ENCODE results near the gene SLC25A27. TPM values are rescaled to one million over a fixed set of nuclear protein-coding genes. Genes with fewer than 3 reads are reported as not detected.

The SLC25A27 gene, protein sequence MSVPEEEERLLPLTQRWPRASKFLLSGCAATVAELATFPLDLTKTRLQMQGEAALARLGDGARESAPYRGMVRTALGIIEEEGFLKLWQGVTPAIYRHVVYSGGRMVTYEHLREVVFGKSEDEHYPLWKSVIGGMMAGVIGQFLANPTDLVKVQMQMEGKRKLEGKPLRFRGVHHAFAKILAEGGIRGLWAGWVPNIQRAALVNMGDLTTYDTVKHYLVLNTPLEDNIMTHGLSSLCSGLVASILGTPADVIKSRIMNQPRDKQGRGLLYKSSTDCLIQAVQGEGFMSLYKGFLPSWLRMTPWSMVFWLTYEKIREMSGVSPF
- 2.7 to 11.5 TPM (median 10.4 TPM) in 3 replicates for polyA plus RNA-seq
- 8.5 TPM for polyA plus RNA-seq (2011; ENCODE audit: low read depth)
- polyA plus RNA-seq (2011; cell fraction: cytosol; rRNA removed): 0.32 and 0.56 TPM in 2 replicates
- polyA plus RNA-seq (2011; cell fraction: nucleus; rRNA removed): 48.2 and 53.7 TPM in 2 replicates
- polyA plus RNA-seq (2012; ENCODE audit: low replicate concordance): 2.2 and 9.6 TPM in 2 replicates
- 0.13 to 10.5 TPM (median 3.2 TPM) in 3 replicates for polyA minus RNA-seq
- polyA minus RNA-seq (2011; cell fraction: cytosol; rRNA and poly(A)+ RNA removed): not detected
- 4.4 and 14.3 TPM in 2 replicates for polyA minus RNA-seq (2011; cell fraction: nucleus; rRNA and poly(A)+ RNA removed)

DNA sequence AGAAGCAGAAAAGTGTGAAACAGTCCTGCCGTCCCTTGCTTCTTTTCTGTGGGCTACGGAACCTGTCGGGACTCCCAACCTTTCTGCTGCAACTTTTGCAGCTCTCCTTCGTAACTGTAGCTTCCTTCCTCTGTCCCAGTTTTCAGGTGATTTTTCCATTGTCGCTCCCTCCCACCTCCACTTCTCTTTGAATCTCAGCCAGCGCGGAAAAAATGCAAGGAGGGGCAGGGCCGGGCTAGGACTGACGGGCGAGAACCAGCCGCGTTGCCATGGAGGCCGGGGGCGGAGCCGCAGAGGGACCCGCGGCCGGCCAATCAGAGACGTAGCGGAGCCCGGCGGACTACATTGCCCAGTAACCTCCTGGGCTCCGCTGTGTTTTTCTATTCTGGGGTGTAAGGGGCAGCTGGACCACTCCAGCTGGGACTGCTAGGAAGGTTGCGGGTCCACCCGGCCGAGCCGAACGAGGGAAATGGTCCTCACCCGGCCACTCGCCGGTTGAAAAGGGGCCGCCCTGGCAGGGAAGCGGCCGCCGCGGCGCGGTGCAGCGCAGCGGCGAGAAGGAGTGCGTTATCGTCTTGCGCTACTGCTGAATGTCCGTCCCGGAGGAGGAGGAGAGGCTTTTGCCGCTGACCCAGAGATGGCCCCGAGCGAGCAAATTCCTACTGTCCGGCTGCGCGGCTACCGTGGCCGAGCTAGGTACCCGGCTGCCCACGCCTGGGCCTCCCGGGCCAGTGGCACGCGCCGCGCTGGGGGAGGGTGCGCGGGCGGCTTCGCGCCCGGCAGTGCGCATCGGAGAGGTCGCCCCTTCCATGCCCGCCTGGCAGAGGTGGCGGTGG is at the start of gene SLC25A27, which contains the start of gene CYP39A1:
TSS of gene SLC25A27 (plus strand) at position 373 of the 836 bp plus-strand sequence. CDS start at position 591, 218 bp downstream.
TSS of gene CYP39A1 (minus strand) at position 216 of the 836 bp plus-strand sequence. CDS start 236 bp downstream, outside the sequence.
- H3K36me3 ChIP-seq (ENCODE audit: control insufficient read depth in 2 of 2, extremely low read depth in 1 of 2, insufficient read depth in 2 of 2, low read length in 2 of 2): no peaks in the 10 kb centered on the region
- no peaks in the 10 kb centered on the region for H3K27me3 ChIP-seq (ENCODE audit: control insufficient read depth, extremely low read depth, insufficient read depth, low read length)
- peak within 1 kb of the TSS; percentile 90 for H3K9ac ChIP-seq (ENCODE audit: control insufficient read depth, extremely low read depth, insufficient read depth, low read length)
- no peaks in the 10 kb centered on the region for H3K9me3 ChIP-seq (ENCODE audit: control insufficient read depth, low read depth, low read length)
- dilution Hi-C loops (cut with MboI; ENCODE audit: extremely low pct_ligation_motif_present, low sequenced_read_pairs): no loop called here
- H3K9me1 ChIP-seq (ENCODE audit: control insufficient read depth, extremely low read depth, insufficient read depth, low read length): no peaks in the 10 kb centered on the region
- H3K4me3 ChIP-seq (ENCODE audit: control insufficient read depth in 2 of 3, extremely low read depth in 1 of 3, insufficient read depth in 2 of 3, low read depth in 1 of 3, low read length in 3 of 3): peak within 1 kb of the TSS; percentile 75 to 98 (median 93)
- TF ChIP-seq EZH2 (IDR thresholded peaks at IDR 0.05; ENCODE audit: low read length) (no peak), CTCF (optimal IDR thresholded peaks at IDR 0.05 in 1 of 3, IDR thresholded peaks at IDR 0.05 in 1 of 3, conservative IDR thresholded peaks at IDR 0.05 in 1 of 3; ENCODE audit: extremely low read depth in 1 of 3, insufficient read depth in 2 of 3, low read length in 3 of 3) (no peak)
- H3K4me2 ChIP-seq (ENCODE audit: control insufficient read depth, extremely low read depth, insufficient read depth, low read depth, low read length): peak within 1 kb of the TSS; percentile 98
- peaks cover 11% of the 10 kb centered on the region for H3K4me1 ChIP-seq (ENCODE audit: control insufficient read depth, extremely low read depth, insufficient read depth, low read length)
- DNase-seq (ENCODE audit: low read depth, low spot score) (no peak), FAIRE-seq (peak; percentile 83)
- no peaks in the 10 kb centered on the region for H4K20me1 ChIP-seq (ENCODE audit: control insufficient read depth, extremely low read depth, insufficient read depth, low read length)
- H3K79me2 ChIP-seq (ENCODE audit: control insufficient read depth, insufficient read depth, low read length): no peaks in the 10 kb centered on the region
- peak within 1 kb of the TSS; percentile 91 for H3K27ac ChIP-seq (ENCODE audit: control insufficient read depth, insufficient read depth, low read length)
- H2AFZ ChIP-seq (ENCODE audit: control insufficient read depth, low read length): peak within 1 kb of the TSS; percentile 99

DNA sequence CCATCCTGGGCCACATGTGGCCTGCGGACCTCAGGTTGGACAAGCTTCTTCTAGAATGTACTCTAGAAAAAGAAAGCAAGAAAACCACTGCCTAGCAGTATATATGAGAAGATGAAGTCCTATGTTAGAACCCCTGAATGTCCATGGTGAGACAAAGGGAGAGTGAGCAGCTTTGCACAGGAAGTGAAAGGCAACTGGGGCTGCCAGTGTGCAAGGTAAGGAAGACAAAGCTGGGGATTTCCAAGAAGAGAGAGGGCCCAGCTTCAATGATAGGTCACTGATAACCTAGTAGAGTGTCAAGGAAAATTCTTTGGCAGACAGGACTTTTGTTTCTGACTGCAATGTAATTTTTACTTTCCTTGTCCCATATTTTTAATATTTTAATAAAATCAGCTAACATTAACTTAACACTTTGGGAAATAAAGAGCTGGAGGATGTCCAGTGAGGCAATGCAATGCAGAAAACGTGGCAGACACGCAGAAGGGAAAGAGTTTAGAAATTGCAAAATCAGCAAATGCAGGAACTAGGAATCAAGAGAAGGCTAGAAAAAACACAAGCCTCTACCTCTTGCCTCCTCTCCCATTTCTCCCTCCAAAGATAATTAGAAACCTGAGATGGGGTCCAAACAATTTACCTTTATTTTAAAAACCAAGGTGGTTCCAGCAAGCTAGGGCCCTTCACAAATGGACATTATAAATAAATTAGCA is 47.5 kb upstream of the SLC25A27 start:
- no peak overlapping the region for H3K9ac ChIP-seq (ENCODE audit: control insufficient read depth, extremely low read depth, insufficient read depth, low read length)
- no peaks in the 10 kb centered on the region for H3K4me1 ChIP-seq (ENCODE audit: control insufficient read depth, extremely low read depth, insufficient read depth, low read length)
- no peak overlapping the region for H2AFZ ChIP-seq (ENCODE audit: control insufficient read depth, low read length)
- no peaks in the 10 kb centered on the region for H3K9me3 ChIP-seq (ENCODE audit: control insufficient read depth, low read depth, low read length)
- dilution Hi-C loops (cut with MboI; ENCODE audit: extremely low pct_ligation_motif_present, low sequenced_read_pairs): no loop called here
- no peaks in the 10 kb centered on the region for H3K27me3 ChIP-seq (ENCODE audit: control insufficient read depth, extremely low read depth, insufficient read depth, low read length)
- FAIRE-seq: no peak
- no peak for DNase-seq (ENCODE audit: low read depth, low spot score)
- H3K27ac ChIP-seq (ENCODE audit: control insufficient read depth, insufficient read depth, low read length): no peak overlapping the region
- H3K9me1 ChIP-seq (ENCODE audit: control insufficient read depth, extremely low read depth, insufficient read depth, low read length): no peaks in the 10 kb centered on the region
- no peak overlapping the region for H3K4me2 ChIP-seq (ENCODE audit: control insufficient read depth, extremely low read depth, insufficient read depth, low read depth, low read length)
- no peak overlapping the region for H3K4me3 ChIP-seq (ENCODE audit: control insufficient read depth in 2 of 3, extremely low read depth in 1 of 3, insufficient read depth in 2 of 3, low read depth in 1 of 3, low read length in 3 of 3)
- no peaks in the 10 kb centered on the region for H4K20me1 ChIP-seq (ENCODE audit: control insufficient read depth, extremely low read depth, insufficient read depth, low read length)
- no peaks in the 10 kb centered on the region for H3K36me3 ChIP-seq (ENCODE audit: control insufficient read depth in 2 of 2, extremely low read depth in 1 of 2, insufficient read depth in 2 of 2, low read length in 2 of 2)
- no peaks in the 10 kb centered on the region for H3K79me2 ChIP-seq (ENCODE audit: control insufficient read depth, insufficient read depth, low read length)
- TF ChIP-seq CTCF (optimal IDR thresholded peaks at IDR 0.05 in 1 of 3, IDR thresholded peaks at IDR 0.05 in 1 of 3, conservative IDR thresholded peaks at IDR 0.05 in 1 of 3; ENCODE audit: extremely low read depth in 1 of 3, insufficient read depth in 2 of 3, low read length in 3 of 3) (no peak), EZH2 (IDR thresholded peaks at IDR 0.05; ENCODE audit: low read length) (no peak)

Data from keratinocyte (primary cell).